Measurements from ENCODE around the gene IDI2.

Gene IDI2

GRCh38 chr10:990808-991207 lies 34.9 kb downstream of the IDI2 start:
- no peak for DNase-seq (ENCODE audit: low read depth)
- no peak for TF ChIP-seq CTCF (IDR thresholded peaks at IDR 0.05; ENCODE audit: low read depth, low read length, missing control alignments)

GRCh38 chr10:988667-989545 lies 36.8 kb downstream of the IDI2 start:
- no peak for DNase-seq (ENCODE audit: low read depth)
- TF ChIP-seq CTCF (IDR thresholded peaks at IDR 0.05; ENCODE audit: low read depth, low read length, missing control alignments) = no peak
- peak overlapping the region; percentile 79 for H3K4me3 ChIP-seq (ENCODE audit: low read depth, low read length)

More at GRCh38 chr10:990808-991207, 34.9 kb downstream of the IDI2 start:
- H3K4me3 ChIP-seq (ENCODE audit: low read depth, low read length) = no peak overlapping the region

- peak; percentile 4 for TF ChIP-seq CTCF (IDR thresholded peaks at IDR 0.05; ENCODE audit: low read depth, low read length, missing control alignments)
- DNase-seq (ENCODE audit: low read depth) = peak; percentile 94
- H3K4me3 ChIP-seq (ENCODE audit: low read depth, low read length) = peak within 1 kb of the TSS; percentile 79
Observed at GRCh38 chr10:987870-988666, 37.6 kb downstream of the IDI2 start, which contains the start of gene GTPBP4. GTPBP4 (plus strand) TSS chr10:988434; CDS start chr10:988480, 46 bp downstream.

- peak overlapping the region; percentile 79 for H3K4me3 ChIP-seq (ENCODE audit: low read depth, low read length)
- TF ChIP-seq CTCF (IDR thresholded peaks at IDR 0.05; ENCODE audit: low read depth, low read length, missing control alignments) = no peak
- DNase-seq (ENCODE audit: low read depth) = no peak
Observed at GRCh38 chr10:987620-987869, 38.1 kb downstream of the IDI2 start.

- DNase-seq (ENCODE audit: low read depth) = no peak
- H3K4me3 ChIP-seq (ENCODE audit: low read depth, low read length) = peak overlapping the region; percentile 79
- no peak for TF ChIP-seq CTCF (IDR thresholded peaks at IDR 0.05; ENCODE audit: low read depth, low read length, missing control alignments)
Observed at GRCh38 chr10:986881-987619, 38.6 kb downstream of the IDI2 start.

- no peak overlapping the region for H3K4me3 ChIP-seq (ENCODE audit: low read depth, low read length)
- no peak for TF ChIP-seq CTCF (IDR thresholded peaks at IDR 0.05; ENCODE audit: low read depth, low read length, missing control alignments)
- no peak for DNase-seq (ENCODE audit: low read depth)
Observed at GRCh38 chr10:986137-986825, 39.4 kb downstream of the IDI2 start.

Measured in GM12864 (cell line).